ENCODE results near the gene BCAS3. TPM values are rescaled to one million over a fixed set of nuclear protein-coding genes. Genes with fewer than 3 reads are reported as not detected.
A peak's percentile ranks its signal among the peaks of the same experiment; 100 is the strongest.
"Not testable (repeated sequence)": the region's sequence is repeated elsewhere in the genome, so short reads cannot be mapped to it uniquely, and the experiment has no call there.

Gene BCAS3
- total and polyA plus RNA-seq, 2 experiments from 2014 or later = 18.0 to 20.2 TPM

DNA sequence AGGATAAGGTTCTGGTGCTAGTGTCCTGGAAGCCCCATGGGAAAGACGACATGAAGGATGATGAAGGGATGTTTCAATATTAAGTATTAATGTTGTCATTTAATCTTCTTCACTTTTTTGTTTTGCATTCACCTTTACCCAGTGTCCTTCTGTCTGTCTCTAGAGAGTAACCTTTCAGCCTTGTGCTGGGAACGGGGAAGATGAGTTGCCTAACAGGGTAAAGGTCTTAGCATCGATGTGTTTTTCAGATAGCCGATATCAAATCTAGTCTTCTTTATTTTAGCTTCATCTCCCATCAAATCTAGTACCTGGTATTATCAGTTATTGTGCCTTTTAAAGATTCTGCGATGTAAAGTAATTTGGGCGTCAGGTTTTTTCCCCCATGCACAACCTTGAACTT lies 125.4 kb downstream of the BCAS3 start:
- H3K4me3 ChIP-seq = no peak overlapping the region
- H3K4me2 ChIP-seq (ENCODE audit: unreplicated experiment) = no peak overlapping the region
- no peak overlapping the region for H3K27ac ChIP-seq
- 88 to 92% methylated on average over 6 of the region's 6 CpGs for WGBS, 2 experiments (ENCODE audit: low coverage in 1 of 2, low lambda C conversion rate in 2 of 2, missing lambda C conversion rate in 2 of 2)
- no peaks in the 10 kb centered on the region for H3F3A ChIP-seq (ENCODE audit: insufficient read depth)
- H4K20me1 ChIP-seq (ENCODE audit: insufficient read depth) = no peaks in the 10 kb centered on the region
- H3K27me3 ChIP-seq (replicated peaks; ENCODE audit: insufficient read depth) = no peaks in the 10 kb centered on the region
- no peaks in the 10 kb centered on the region for H3K36me3 ChIP-seq (ENCODE audit: low read depth)
- H3K9ac ChIP-seq = no peak overlapping the region
- no peak overlapping the region for H2AFZ ChIP-seq
- in situ Hi-C loops (cut with MboI) = no loop called here
- no peak for DNase-seq
- H3K9me3 ChIP-seq (ENCODE audit: low read depth) = no peaks in the 10 kb centered on the region
- no peaks in the 10 kb centered on the region for H3K9me2 ChIP-seq (ENCODE audit: insufficient read depth)
- no peaks in the 10 kb centered on the region for H3K4me1 ChIP-seq (ENCODE audit: insufficient read depth)
- no peaks in the 10 kb centered on the region for H3K79me2 ChIP-seq (ENCODE audit: insufficient read depth)
- no peak for TF ChIP-seq EZH2 (IDR thresholded peaks at IDR 0.05; ENCODE audit: insufficient read depth, poor library complexity, severe bottlenecking)
- no peak for TF ChIP-seq EZH2phosphoT487 (IDR thresholded peaks at IDR 0.05; ENCODE audit: insufficient read depth, low read depth)

DNA sequence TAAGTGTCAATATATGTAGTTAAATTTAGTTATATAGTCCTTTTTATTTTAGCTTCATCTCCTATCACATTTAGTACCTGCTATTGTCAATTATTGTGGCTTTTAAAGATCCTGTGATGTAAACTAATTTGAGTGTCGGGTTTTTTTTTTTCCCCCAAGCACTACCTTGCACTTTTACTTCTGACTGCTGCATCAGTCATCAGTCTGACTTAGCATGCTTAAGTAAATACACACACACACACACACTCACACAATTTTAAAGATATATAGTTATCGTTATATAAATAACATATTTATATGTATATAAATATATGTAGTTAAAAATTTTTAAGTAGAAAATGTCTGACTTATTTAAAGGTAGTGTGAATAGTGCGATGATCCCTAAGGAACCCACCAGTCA lies 127.2 kb downstream of the BCAS3 start:
- TF ChIP-seq EZH2 (IDR thresholded peaks at IDR 0.05; ENCODE audit: insufficient read depth, poor library complexity, severe bottlenecking) (no peak), EZH2phosphoT487 (IDR thresholded peaks at IDR 0.05; ENCODE audit: insufficient read depth, low read depth) (no peak)
- Histone ChIP-seq H3K9ac (no peak overlapping the region), H2AFZ (no peak overlapping the region), H3K27me3 (replicated peaks; ENCODE audit: insufficient read depth) (no peaks in the 10 kb centered on the region), H3K4me3 (no peak overlapping the region), H3K9me3 (ENCODE audit: low read depth) (no peaks in the 10 kb centered on the region), H4K20me1 (ENCODE audit: insufficient read depth) (no peaks in the 10 kb centered on the region), H3K79me2 (ENCODE audit: insufficient read depth) (no peaks in the 10 kb centered on the region), H3K4me1 (ENCODE audit: insufficient read depth) (peaks cover 4% of the 10 kb centered on the region; the same call in 1 of the 2 replicates), H3K36me3 (ENCODE audit: low read depth) (no peaks in the 10 kb centered on the region), H3F3A (ENCODE audit: insufficient read depth) (no peaks in the 10 kb centered on the region), H3K27ac (no peak overlapping the region), H3K4me2 (ENCODE audit: unreplicated experiment) (no peak overlapping the region), H3K9me2 (ENCODE audit: insufficient read depth) (no peaks in the 10 kb centered on the region)
- WGBS, 2 experiments (ENCODE audit: low coverage in 1 of 2, low lambda C conversion rate in 2 of 2, missing lambda C conversion rate in 2 of 2) = 91 to 95% methylated on average over 3 of the region's 3 CpGs
- in situ Hi-C loops (cut with MboI) = no loop called here
- no peak for DNase-seq

DNA sequence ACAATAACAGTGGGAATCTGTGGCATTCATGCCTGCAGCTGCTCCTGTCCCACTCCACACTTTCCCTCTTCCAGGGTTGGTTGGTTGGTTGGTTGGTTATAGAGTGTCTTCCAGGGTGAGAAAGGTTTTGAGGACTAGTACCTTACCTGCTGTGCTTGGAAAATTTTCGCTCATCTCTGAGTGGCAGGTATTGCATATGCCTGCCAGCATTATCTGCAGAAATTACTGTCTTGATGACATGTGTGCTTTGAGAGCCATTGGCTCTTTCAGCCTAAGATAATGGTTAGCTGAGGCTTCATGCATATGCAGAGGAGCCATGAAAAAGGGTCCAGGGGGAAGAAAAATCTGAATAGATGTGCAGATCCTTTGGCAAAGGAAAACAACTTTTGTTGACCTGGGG lies 131.8 kb downstream of the BCAS3 start:
- no peak for TF ChIP-seq EZH2 (IDR thresholded peaks at IDR 0.05; ENCODE audit: insufficient read depth, poor library complexity, severe bottlenecking)
- TF ChIP-seq EZH2phosphoT487 (IDR thresholded peaks at IDR 0.05; ENCODE audit: insufficient read depth, low read depth) = no peak
- no peaks in the 10 kb centered on the region for H3F3A ChIP-seq (ENCODE audit: insufficient read depth)
- H3K4me1 ChIP-seq (ENCODE audit: insufficient read depth) = peaks cover 4% of the 10 kb centered on the region; the same call in 1 of the 2 replicates
- in situ Hi-C loops (cut with MboI) = no loop called here
- H3K9ac ChIP-seq = no peak overlapping the region
- no peak overlapping the region for H2AFZ ChIP-seq
- no peaks in the 10 kb centered on the region for H3K9me3 ChIP-seq (ENCODE audit: low read depth)
- H3K27me3 ChIP-seq (replicated peaks; ENCODE audit: insufficient read depth) = no peaks in the 10 kb centered on the region
- no peak for DNase-seq
- H3K27ac ChIP-seq = no peak overlapping the region
- H3K36me3 ChIP-seq (ENCODE audit: low read depth) = no peaks in the 10 kb centered on the region
- H3K9me2 ChIP-seq (ENCODE audit: insufficient read depth) = no peaks in the 10 kb centered on the region
- no peaks in the 10 kb centered on the region for H4K20me1 ChIP-seq (ENCODE audit: insufficient read depth)
- 97 to 100% methylated on average over 1 of the region's 1 CpG for WGBS, 2 experiments (ENCODE audit: low coverage in 1 of 2, low lambda C conversion rate in 2 of 2, missing lambda C conversion rate in 2 of 2)
- no peak overlapping the region for H3K4me2 ChIP-seq (ENCODE audit: unreplicated experiment)
- H3K79me2 ChIP-seq (ENCODE audit: insufficient read depth) = no peaks in the 10 kb centered on the region
- no peak overlapping the region for H3K4me3 ChIP-seq

DNA sequence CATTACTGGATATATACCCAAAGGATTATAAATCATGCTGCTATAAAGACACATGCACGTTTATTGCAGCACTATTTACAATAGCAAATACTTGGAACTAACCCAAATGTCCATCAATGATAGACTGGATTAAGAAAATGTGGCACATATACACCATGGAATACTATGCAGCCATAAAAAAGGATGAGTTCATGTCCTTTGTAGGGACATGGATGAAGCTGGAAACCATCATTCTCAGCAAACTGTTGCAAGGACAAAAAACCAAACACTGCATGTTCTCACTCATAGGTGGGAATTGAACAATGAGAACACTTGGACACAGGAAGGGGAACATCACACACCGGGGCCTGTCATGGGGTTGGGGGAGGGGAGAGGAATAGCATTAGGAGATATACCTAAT lies 137.3 kb downstream of the BCAS3 start:
- H3K9ac ChIP-seq; H3K4me2 ChIP-seq (ENCODE audit: unreplicated experiment); H3K9me3 ChIP-seq (ENCODE audit: low read depth); DNase-seq; H3K36me3 ChIP-seq (ENCODE audit: low read depth); in situ Hi-C loops (cut with MboI); H3K9me2 ChIP-seq (ENCODE audit: insufficient read depth); H3K27ac ChIP-seq; H3K79me2 ChIP-seq (ENCODE audit: insufficient read depth); H3K27me3 ChIP-seq (replicated peaks; ENCODE audit: insufficient read depth); H4K20me1 ChIP-seq (ENCODE audit: insufficient read depth); H2AFZ ChIP-seq; H3K4me3 ChIP-seq: not testable (repeated sequence)
- Histone ChIP-seq H3K4me1 (ENCODE audit: insufficient read depth) (peaks cover 14% of the 10 kb centered on the region), H3F3A (ENCODE audit: insufficient read depth) (peaks cover 15% of the 10 kb centered on the region)
- 86 to 89% methylated on average over 1 to 2 of the region's 2 CpGs for WGBS, 2 experiments (ENCODE audit: low coverage in 1 of 2, low lambda C conversion rate in 2 of 2, missing lambda C conversion rate in 2 of 2)

DNA sequence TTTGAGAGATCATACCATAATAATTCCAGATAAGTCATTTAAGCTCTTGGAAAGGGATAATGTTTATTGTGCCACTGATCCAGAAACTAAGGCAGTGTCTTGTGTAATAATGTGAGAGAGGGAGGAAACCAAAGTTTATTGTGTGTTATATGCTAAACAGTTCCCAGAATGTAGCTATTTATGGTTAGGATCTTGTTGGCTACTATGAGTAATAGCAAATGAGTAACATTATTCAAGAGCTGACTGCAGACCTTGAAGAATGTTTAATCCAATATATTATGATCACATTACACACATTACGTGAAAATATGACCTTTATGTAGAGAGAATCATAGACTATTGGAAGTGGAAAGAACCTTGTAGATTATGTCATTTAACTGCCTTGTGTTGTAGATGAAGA lies 139.5 kb downstream of the BCAS3 start:
- Histone ChIP-seq H3K27me3 (replicated peaks; ENCODE audit: insufficient read depth) (no peaks in the 10 kb centered on the region), H4K20me1 (ENCODE audit: insufficient read depth) (no peaks in the 10 kb centered on the region), H3K27ac (peak overlapping the region; percentile 61), H3K9me2 (ENCODE audit: insufficient read depth) (no peaks in the 10 kb centered on the region), H3K9ac (no peak overlapping the region), H3K4me3 (no peak overlapping the region), H3F3A (ENCODE audit: insufficient read depth) (peaks cover 15% of the 10 kb centered on the region), H3K4me1 (ENCODE audit: insufficient read depth) (peaks cover 14% of the 10 kb centered on the region), H3K9me3 (ENCODE audit: low read depth) (no peaks in the 10 kb centered on the region), H3K4me2 (ENCODE audit: unreplicated experiment) (peak overlapping the region; percentile 24), H3K36me3 (ENCODE audit: low read depth) (no peaks in the 10 kb centered on the region), H2AFZ (no peak overlapping the region), H3K79me2 (ENCODE audit: insufficient read depth) (no peaks in the 10 kb centered on the region)
- in situ Hi-C loops (cut with MboI) = no loop called here
- peak; percentile 90 for DNase-seq
- no peak for TF ChIP-seq EZH2phosphoT487 (IDR thresholded peaks at IDR 0.05; ENCODE audit: insufficient read depth, low read depth)
- TF ChIP-seq EZH2 (IDR thresholded peaks at IDR 0.05; ENCODE audit: insufficient read depth, poor library complexity, severe bottlenecking) = no peak
- 0 to 3% methylated on average over 1 of the region's 1 CpG for WGBS, 2 experiments (ENCODE audit: low coverage in 1 of 2, low lambda C conversion rate in 2 of 2, missing lambda C conversion rate in 2 of 2)
